Neural progenitor cell (in vitro differentiated cells): ENCODE results near the gene VSTM2A.

Source experiments
- EZH2 ChIP-seq: fragments of 200-600 bp; sonication (generic); IDR thresholded peaks from 2 replicates; pipeline ENCODE4 v1.6.1; 2017; ENCODE audit warnings: antibody characterized with exemption, mild to moderate bottlenecking, moderate library complexity
- EZH2phosphoT487 ChIP-seq: fragments of 200-600 bp; sonication (generic); IDR thresholded peaks from 2 replicates; pipeline ENCODE4 v1.6.1; 2017; ENCODE audit warnings: antibody characterized with exemption
- TF ChIP-seq, protein P1 (sequence below): fragments of 200-600 bp; sonication (generic); IDR thresholded peaks from 2 replicates; pipeline ENCODE4 v1.5.1; 2017; ENCODE audit warnings: antibody characterized with exemption, mild to moderate bottlenecking

GRCh38 chr7:54544149-54544526 lies 2.0 kb downstream of the VSTM2A start:
- TF ChIP-seq, protein P1, sequence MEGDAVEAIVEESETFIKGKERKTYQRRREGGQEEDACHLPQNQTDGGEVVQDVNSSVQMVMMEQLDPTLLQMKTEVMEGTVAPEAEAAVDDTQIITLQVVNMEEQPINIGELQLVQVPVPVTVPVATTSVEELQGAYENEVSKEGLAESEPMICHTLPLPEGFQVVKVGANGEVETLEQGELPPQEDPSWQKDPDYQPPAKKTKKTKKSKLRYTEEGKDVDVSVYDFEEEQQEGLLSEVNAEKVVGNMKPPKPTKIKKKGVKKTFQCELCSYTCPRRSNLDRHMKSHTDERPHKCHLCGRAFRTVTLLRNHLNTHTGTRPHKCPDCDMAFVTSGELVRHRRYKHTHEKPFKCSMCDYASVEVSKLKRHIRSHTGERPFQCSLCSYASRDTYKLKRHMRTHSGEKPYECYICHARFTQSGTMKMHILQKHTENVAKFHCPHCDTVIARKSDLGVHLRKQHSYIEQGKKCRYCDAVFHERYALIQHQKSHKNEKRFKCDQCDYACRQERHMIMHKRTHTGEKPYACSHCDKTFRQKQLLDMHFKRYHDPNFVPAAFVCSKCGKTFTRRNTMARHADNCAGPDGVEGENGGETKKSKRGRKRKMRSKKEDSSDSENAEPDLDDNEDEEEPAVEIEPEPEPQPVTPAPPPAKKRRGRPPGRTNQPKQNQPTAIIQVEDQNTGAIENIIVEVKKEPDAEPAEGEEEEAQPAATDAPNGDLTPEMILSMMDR: no peak
- no peak for TF ChIP-seq EZH2
- TF ChIP-seq EZH2phosphoT487: no peak
